HepG2 (cell line): Measurements from ENCODE around the gene ETS2.

Experiments
- CEBPG ChIP-seq: IDR thresholded peaks from 2 replicates; pipeline ENCODE4 v1.6.1; 2016
- ZNF501 ChIP-seq: sonication (generic); formaldehyde crosslinking; IDR thresholded peaks from 2 replicates; pipeline ENCODE4 v1.5.1; 2020; ENCODE audit warnings: mild to moderate bottlenecking, moderate library complexity, missing genetic modification reagents
- ZNF569 ChIP-seq: sonication (generic); formaldehyde crosslinking; IDR thresholded peaks from 2 replicates; pipeline ENCODE4 v1.5.0; 2020; ENCODE audit warnings: mild to moderate bottlenecking, missing genetic modification reagents, moderate library complexity, borderline replicate concordance
- TF ChIP-seq, protein P1 (sequence below): sonication (generic); formaldehyde crosslinking; IDR thresholded peaks from 2 replicates; pipeline ENCODE4 v1.5.0; 2020; ENCODE audit warnings: mild to moderate bottlenecking, missing genetic modification reagents, moderate library complexity

GRCh38 chr21:38806153-38806941 lies 618 bp downstream of the ETS2 start:
- TF ChIP-seq CEBPG (CRISPR knock-in tag) (no peak), ZNF501 (CRISPR knock-in tag) (no peak), ZNF569 (CRISPR knock-in tag) (no peak)
- TF ChIP-seq, protein P1, sequence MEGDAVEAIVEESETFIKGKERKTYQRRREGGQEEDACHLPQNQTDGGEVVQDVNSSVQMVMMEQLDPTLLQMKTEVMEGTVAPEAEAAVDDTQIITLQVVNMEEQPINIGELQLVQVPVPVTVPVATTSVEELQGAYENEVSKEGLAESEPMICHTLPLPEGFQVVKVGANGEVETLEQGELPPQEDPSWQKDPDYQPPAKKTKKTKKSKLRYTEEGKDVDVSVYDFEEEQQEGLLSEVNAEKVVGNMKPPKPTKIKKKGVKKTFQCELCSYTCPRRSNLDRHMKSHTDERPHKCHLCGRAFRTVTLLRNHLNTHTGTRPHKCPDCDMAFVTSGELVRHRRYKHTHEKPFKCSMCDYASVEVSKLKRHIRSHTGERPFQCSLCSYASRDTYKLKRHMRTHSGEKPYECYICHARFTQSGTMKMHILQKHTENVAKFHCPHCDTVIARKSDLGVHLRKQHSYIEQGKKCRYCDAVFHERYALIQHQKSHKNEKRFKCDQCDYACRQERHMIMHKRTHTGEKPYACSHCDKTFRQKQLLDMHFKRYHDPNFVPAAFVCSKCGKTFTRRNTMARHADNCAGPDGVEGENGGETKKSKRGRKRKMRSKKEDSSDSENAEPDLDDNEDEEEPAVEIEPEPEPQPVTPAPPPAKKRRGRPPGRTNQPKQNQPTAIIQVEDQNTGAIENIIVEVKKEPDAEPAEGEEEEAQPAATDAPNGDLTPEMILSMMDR (CRISPR knock-in tag) = no peak
